Stimulated activated CD8-positive, alpha-beta memory T cell treated with anti-CD3 and anti-CD28 coated beads, Interleukin-7, amount 100 ng/mL, for 4 hours (primary cell): ENCODE measurements around the gene ANKRD40.

Experiments
- DNase-seq, 2 donors: peaks; one replicate each; pipeline ENCODE4 v3.0.0-alpha.2; 2020; ENCODE audit warnings: low read depth in 2 of 2

Gene ANKRD40

GRCh38 chr17:50649042-50649908 lies 58.4 kb downstream of the ANKRD40 start:
- DNase-seq = no peak

DNA sequence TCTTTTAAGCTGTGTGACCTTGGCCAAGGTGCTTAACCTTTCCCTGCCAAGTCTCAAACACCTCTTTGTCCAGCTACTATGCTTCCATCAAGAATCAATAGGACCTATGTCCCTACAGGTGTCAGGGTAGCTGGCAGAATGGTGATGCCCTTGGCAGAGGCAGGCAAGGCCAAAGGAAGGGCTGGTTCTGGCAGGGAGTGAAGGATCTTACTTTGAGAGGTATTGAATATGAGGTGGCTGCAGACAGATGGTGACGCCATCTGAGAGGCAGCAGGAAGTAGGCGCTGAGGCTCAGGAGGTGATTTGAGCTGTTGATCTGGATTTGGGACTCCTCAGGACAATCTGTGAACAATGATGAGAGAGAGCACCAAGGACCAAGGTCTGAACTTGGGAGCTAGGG lies 60.5 kb downstream of the ANKRD40 start:
- no peak for DNase-seq

DNA sequence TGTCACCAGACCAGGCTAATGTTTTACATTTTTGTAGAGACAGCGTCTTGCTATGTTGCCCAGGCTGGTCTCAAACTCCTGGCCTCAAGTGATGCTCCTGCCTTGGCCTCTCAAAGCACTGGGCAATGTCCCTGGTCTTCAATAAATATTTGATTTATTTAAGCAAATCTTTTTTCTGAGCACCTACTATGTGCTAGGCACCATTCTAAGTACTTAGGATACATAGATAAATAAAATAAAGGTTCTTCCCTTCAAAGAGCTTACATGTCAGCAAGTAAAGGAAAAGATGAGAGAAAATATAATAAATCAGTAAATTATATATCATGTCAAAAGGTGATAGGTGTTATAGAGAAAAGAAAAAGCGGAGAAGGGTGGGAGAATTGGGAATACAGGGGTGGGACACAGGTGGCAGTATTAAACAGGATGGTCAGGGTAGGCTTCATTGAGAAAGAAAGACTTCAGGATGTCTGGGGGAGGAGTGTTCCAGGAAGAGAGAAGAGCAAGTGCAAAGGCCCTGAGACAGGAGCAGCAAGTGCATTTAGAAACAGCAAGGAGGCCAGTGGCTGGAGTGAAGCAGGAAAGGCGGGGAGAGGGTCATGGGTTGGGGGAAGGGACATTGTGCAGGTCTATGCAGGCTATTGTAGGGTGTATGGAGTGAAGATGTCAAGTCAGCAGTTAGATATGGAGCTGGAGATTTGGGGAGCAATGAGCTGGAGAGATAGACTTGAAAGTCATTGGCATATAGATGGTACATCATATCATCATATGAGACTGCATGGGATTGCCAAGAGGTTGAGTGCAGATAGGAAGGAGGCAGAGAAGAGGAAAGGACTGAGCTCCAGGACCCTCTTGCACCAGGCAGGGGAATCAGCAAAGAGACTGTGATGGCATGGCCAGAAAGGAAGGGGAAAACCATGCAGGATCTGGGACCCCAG lies 61.7 kb downstream of the ANKRD40 start:
- DNase-seq = no peak
